HepG2 (cell line): Measurements from ENCODE around the gene SMARCA4. TPM values are rescaled to one million over a fixed set of nuclear protein-coding genes. Genes with fewer than 3 reads are reported as not detected.

Experiments
- CCDC6 ChIP-seq: sonication (generic); formaldehyde crosslinking; IDR thresholded peaks from 2 replicates; pipeline ENCODE4 v1.8.1; 2022; ENCODE audit warnings: mild to moderate bottlenecking, missing genetic modification reagents, moderate library complexity
- JUND ChIP-seq: sonication (generic); formaldehyde crosslinking; IDR thresholded peaks from 2 replicates; pipeline ENCODE4 v1.8.0; 2022; ENCODE audit warnings: mild to moderate bottlenecking, missing genetic modification reagents
- KDM4B ChIP-seq: sonication (generic); formaldehyde crosslinking; IDR thresholded peaks from 2 replicates; pipeline ENCODE4 v1.4.0; 2020; ENCODE audit warnings: missing genetic modification reagents
- MAFK ChIP-seq, 2 experiments: IDR thresholded peaks in 1 of 2; conservative IDR thresholded peaks in 1 of 2; 2 replicates each; pipeline ENCODE4 v1.6.1; 2011; ENCODE audit warnings: improper control_type of control experiment in 2 of 2, low read length in 2 of 2
- MED8 ChIP-seq: sonication (generic); formaldehyde crosslinking; IDR thresholded peaks from 2 replicates; pipeline ENCODE4 v1.8.1; 2023; ENCODE audit warnings: mild to moderate bottlenecking, missing genetic modification reagents; ENCODE audit not compliant: insufficient replicate concordance
- NAIF1 ChIP-seq: sonication (generic); formaldehyde crosslinking; IDR thresholded peaks from 2 replicates; pipeline ENCODE4 v1.5.0; 2020; ENCODE audit warnings: mild to moderate bottlenecking, missing genetic modification reagents, borderline replicate concordance
- NONO ChIP-seq, 2 experiments: fragments of 450-650 bp in 1 of 2; sonication (generic) in 1 of 2; formaldehyde crosslinking in 1 of 2; IDR thresholded peaks in 1 of 2; conservative IDR thresholded peaks in 1 of 2; 2 replicates each; pipeline versions ENCODE4 v1.6.1 to v1.8.0; 2017 to 2022; ENCODE audit warnings: mild to moderate bottlenecking in 1 of 2, missing genetic modification reagents in 1 of 2, moderate library complexity in 1 of 2
- ONECUT2 ChIP-seq: sonication (generic); formaldehyde crosslinking; IDR thresholded peaks from 2 replicates; pipeline ENCODE4 v1.4.0; 2020; ENCODE audit warnings: missing genetic modification reagents
- SNAPC2 ChIP-seq: sonication (generic); formaldehyde crosslinking; IDR thresholded peaks from 2 replicates; pipeline ENCODE4 v1.8.1; 2022; ENCODE audit warnings: mild to moderate bottlenecking, missing genetic modification reagents
- ZBTB46 ChIP-seq: sonication (generic); formaldehyde crosslinking; IDR thresholded peaks from 2 replicates; pipeline ENCODE4 v1.4.0; 2020; ENCODE audit warnings: mild to moderate bottlenecking, missing genetic modification reagents, borderline replicate concordance
- ZNF484 ChIP-seq: sonication (generic); formaldehyde crosslinking; IDR thresholded peaks from 2 replicates; pipeline ENCODE4 v1.5.1; 2020; ENCODE audit warnings: mild to moderate bottlenecking, low read depth, missing genetic modification reagents, borderline replicate concordance
- ZNF775 ChIP-seq: sonication (generic); formaldehyde crosslinking; IDR thresholded peaks from 2 replicates; pipeline ENCODE4 v1.4.0; 2020; ENCODE audit warnings: missing genetic modification reagents, mild to moderate bottlenecking, moderate library complexity, borderline replicate concordance
- ZNF891 ChIP-seq: sonication (generic); formaldehyde crosslinking; IDR thresholded peaks from 2 replicates; pipeline ENCODE4 v1.5.0; 2020; ENCODE audit warnings: mild to moderate bottlenecking, missing genetic modification reagents
- ZZZ3 ChIP-seq: sonication (generic); formaldehyde crosslinking; IDR thresholded peaks from 2 replicates; pipeline ENCODE4 v1.4.0; 2020; ENCODE audit warnings: missing genetic modification reagents, mild to moderate bottlenecking, borderline replicate concordance
- polyA plus RNA-seq, 8 experiments: library from polyadenylated mRNA; depleted of rRNA in 3 of 8; stranded (reverse) in 7 of 8; unstranded in 1 of 8; fragments of >200 nt; fragmentation: Illumina TruSeq in 4 of 8; extraction: Trizol in 4 of 8; gene quantifications; 2 replicates each; pipeline versions ENCODE4 v1.2.1 to v1.2.3, GENCODE V29; 2011 to 2016; ENCODE audit warnings: low read depth in 4 of 8, missing spikeins in 1 of 8, mixed read lengths in 1 of 8; ENCODE audit not compliant: insufficient read depth in 1 of 8
- total RNA-seq, 5 experiments: library from RNA; depleted of rRNA; stranded (reverse); fragments of >200 nt; fragmentation: Illumina TruSeq; extraction: Trizol; gene quantifications; 2 replicates each; pipeline ENCODE4 v1.2.3, GENCODE V29; 2016; ENCODE audit warnings: low read depth in 1 of 5
- TF ChIP-seq, protein P1 (sequence below): sonication (generic); formaldehyde crosslinking; IDR thresholded peaks from 2 replicates; pipeline ENCODE4 v1.8.0; 2022; ENCODE audit warnings: missing genetic modification reagents, mild to moderate bottlenecking, moderate library complexity, borderline replicate concordance

SMARCA4 gene
- total and polyA plus RNA-seq, 2 of the 13 experiments (the other 11 are each of a cell fraction or from before 2014, with no cell fraction given) = 25.4 to 45.9 TPM

- no peak for TF ChIP-seq ZBTB46 (CRISPR knock-in tag)
- no peak for TF ChIP-seq NAIF1
- no peak for TF ChIP-seq MAFK (conservative IDR thresholded peaks at IDR 0.05 in 1 of 2, IDR thresholded peaks at IDR 0.05 in 1 of 2; ENCODE audit: low read length in 2 of 2)
- no peak for TF ChIP-seq SNAPC2
- TF ChIP-seq NONO (IDR thresholded peaks at IDR 0.05) = no peak
- no peak for TF ChIP-seq NONO (CRISPR knock-in tag; conservative IDR thresholded peaks at IDR 0.05)
- no peak for TF ChIP-seq JUND (CRISPR knock-in tag)
- TF ChIP-seq, protein P1, sequence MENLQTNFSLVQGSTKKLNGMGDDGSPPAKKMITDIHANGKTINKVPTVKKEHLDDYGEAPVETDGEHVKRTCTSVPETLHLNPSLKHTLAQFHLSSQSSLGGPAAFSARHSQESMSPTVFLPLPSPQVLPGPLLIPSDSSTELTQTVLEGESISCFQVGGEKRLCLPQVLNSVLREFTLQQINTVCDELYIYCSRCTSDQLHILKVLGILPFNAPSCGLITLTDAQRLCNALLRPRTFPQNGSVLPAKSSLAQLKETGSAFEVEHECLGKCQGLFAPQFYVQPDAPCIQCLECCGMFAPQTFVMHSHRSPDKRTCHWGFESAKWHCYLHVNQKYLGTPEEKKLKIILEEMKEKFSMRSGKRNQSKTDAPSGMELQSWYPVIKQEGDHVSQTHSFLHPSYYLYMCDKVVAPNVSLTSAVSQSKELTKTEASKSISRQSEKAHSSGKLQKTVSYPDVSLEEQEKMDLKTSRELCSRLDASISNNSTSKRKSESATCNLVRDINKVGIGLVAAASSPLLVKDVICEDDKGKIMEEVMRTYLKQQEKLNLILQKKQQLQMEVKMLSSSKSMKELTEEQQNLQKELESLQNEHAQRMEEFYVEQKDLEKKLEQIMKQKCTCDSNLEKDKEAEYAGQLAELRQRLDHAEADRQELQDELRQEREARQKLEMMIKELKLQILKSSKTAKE = no peak
- TF ChIP-seq MED8 (CRISPR knock-in tag) = no peak
- no peak for TF ChIP-seq ONECUT2 (CRISPR knock-in tag)
- no peak for TF ChIP-seq ZNF775 (CRISPR knock-in tag)
- no peak for TF ChIP-seq ZNF891 (CRISPR knock-in tag)
- TF ChIP-seq ZNF484 (CRISPR knock-in tag) = no peak
- no peak for TF ChIP-seq ZZZ3 (CRISPR knock-in tag)
- no peak for TF ChIP-seq KDM4B
- no peak for TF ChIP-seq CCDC6 (CRISPR knock-in tag)
Observed at GRCh38 chr19:11061952-11062351, 101.1 kb downstream of the SMARCA4 start (continued).
